Caco-2 (cell line): ENCODE results near the gene SRGAP3. TPM values are rescaled to one million over a fixed set of nuclear protein-coding genes. Genes with fewer than 3 reads are reported as not detected.

ENCODE experiments used
- BruUV-seq: library from RNA; stranded (reverse); fragments of 400-500 nt; replicated peaks from 2 replicates; lab custom pipeline; 2021; lab: Mats Ljungman, UMichigan
- CTCF ChIA-PET: fragments of 300-600 bp; sonication (Branson Sonifier 250); formaldehyde crosslinking; loops from one replicate; lab custom pipeline; 2022; ENCODE audit warnings: antibody characterized with exemption; lab: Charles Lee
- POLR2A ChIA-PET: fragments of 300-600 bp; sonication (Branson Sonifier 250); formaldehyde crosslinking; loops from one replicate; lab custom pipeline; 2022; ENCODE audit warnings: antibody characterized with exemption; lab: Charles Lee
- DNase-seq, 2 experiments: peaks; one replicate each; pipeline versions ENCODE4 v3.0.0 to v3.0.0-alpha.2; 2020 to 2022
- H3K27me3 ChIP-seq: replicated peaks from 2 replicates; pipeline ENCODE4 v1.6.0; 2011; ENCODE audit warnings: low read length; ENCODE audit not compliant: control insufficient read depth, insufficient read depth
- H3K36me3 ChIP-seq: 2 replicates; pipeline ENCODE4 v1.5.1; 2011; ENCODE audit warnings: low read length; ENCODE audit not compliant: control insufficient read depth, insufficient read depth
- H3K4me1 ChIP-seq: fragments of 250-450 bp; sonication (Bioruptor Pico); 2 replicates; pipeline ENCODE4 v1.5.1; 2020; ENCODE audit warnings: mild to moderate bottlenecking
- H3K4me3 ChIP-seq: 2 replicates; pipeline ENCODE4 v1.5.1; 2011; ENCODE audit warnings: low read depth, mild to moderate bottlenecking, control low read depth, low read length
- H3K9me3 ChIP-seq: fragments of 250-450 bp; sonication (Bioruptor Pico); 2 replicates; pipeline ENCODE4 v1.5.1; 2020; ENCODE audit warnings: mild to moderate bottlenecking, moderate library complexity
- H3K27ac Mint-ChIP-seq: one replicate; pipeline ENCODE4 v1.8.0; 2022; ENCODE audit warnings: mixed read lengths; ENCODE audit not compliant: unreplicated experiment
- H3K27me3 Mint-ChIP-seq: one replicate; pipeline ENCODE4 v1.8.0; 2022; ENCODE audit warnings: mixed read lengths; ENCODE audit not compliant: insufficient read depth, unreplicated experiment
- H3K36me3 Mint-ChIP-seq: one replicate; pipeline ENCODE4 v1.8.0; 2022; ENCODE audit warnings: mild to moderate bottlenecking, mixed read lengths; ENCODE audit not compliant: insufficient read depth, unreplicated experiment
- H3K4me1 Mint-ChIP-seq: one replicate; pipeline ENCODE4 v1.8.0; 2022; ENCODE audit warnings: low read depth, mixed read lengths; ENCODE audit not compliant: unreplicated experiment
- H3K4me3 Mint-ChIP-seq: one replicate; pipeline ENCODE4 v1.8.0; 2022; ENCODE audit warnings: mild to moderate bottlenecking, moderate library complexity, mixed read lengths; ENCODE audit not compliant: unreplicated experiment
- H3K9me3 Mint-ChIP-seq: one replicate; pipeline ENCODE4 v1.8.0; 2022; ENCODE audit warnings: mixed read lengths; ENCODE audit not compliant: unreplicated experiment
- intact Hi-C: fragments of 100-400 bp; cut with micrococcal nuclease; formaldehyde crosslinking; loops from one replicate; pipeline ENCODE4 v1.10.0; 2022; ENCODE audit not compliant: unreplicated experiment
- total RNA-seq: library from RNA; stranded (reverse); gene quantifications from 2 replicates; pipeline ENCODE4 v1.2.3, GENCODE V29; 2022
- TF ChIP-seq, protein P1 (sequence below), 2 experiments: fragments of 200-600 bp in 1 of 2; IDR thresholded peaks; 1 replicate in 1 of 2; 2 replicates in 1 of 2; pipeline versions ENCODE4 v1.5.1 to v1.8.0; 2011 to 2022; ENCODE audit warnings: antibody characterized with exemption in 1 of 2, control low read depth in 1 of 2, inconsistent platforms in 1 of 2, low read depth in 1 of 2, low read length in 1 of 2, mild to moderate bottlenecking in 1 of 2, moderate library complexity in 1 of 2; ENCODE audit not compliant: insufficient read depth in 1 of 2, severe bottlenecking in 1 of 2, unreplicated experiment in 1 of 2

The SRGAP3 gene
- total RNA-seq, 1 experiment from 2014 or later = 1.3 TPM

DNA sequence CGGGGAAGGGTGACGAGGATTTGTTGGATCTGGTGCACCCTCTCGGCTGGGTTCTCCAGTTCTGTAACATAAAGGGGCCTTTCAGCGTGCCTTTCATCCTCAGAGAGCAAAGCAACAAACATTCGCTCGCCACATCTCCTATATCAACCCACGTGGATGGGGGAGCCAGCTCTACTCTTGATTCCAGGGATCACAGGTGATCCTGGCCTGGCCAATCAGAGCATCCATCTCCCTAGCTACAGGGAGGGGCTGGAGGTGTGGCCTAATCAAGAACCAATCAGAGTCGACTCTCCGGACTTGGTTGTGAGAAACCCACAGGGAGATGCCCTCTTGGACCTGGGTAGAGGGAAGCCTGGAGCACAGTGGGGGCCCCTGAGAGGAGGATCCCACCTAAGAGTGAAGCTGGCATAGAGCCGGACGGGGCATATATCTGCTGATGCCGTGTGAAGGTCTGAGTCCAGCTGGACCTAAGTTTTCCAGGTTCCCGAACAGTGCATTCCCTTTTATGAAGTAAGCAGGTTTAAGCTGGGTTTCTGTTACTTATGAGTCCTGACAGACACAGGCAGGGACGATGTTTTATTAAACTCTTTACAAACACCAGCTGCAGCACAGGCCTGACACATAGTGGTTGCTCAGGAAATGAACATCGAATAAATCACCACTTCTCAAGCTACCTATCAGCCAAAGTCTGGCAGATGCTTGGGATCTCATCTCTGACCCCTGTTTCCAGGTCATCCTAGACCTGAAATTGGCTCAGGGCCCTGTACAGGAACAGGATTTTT lies 235.5 kb downstream of the SRGAP3 start:
- ChIA-PET POLR2A (no interaction called here), CTCF (interaction anchor here (0.8 to 1.8 kb wide), 8 partner anchors 13 to 289 kb away, joined by 3 to 19 read pairs (median 3); partner anchors contain the start of gene OXTR)
- Mint-ChIP-seq H3K9me3 (no peaks in the 10 kb centered on the region), H3K4me3 (no peak overlapping the region), H3K27me3 (peaks cover 16% of the 10 kb centered on the region), H3K27ac (no peak overlapping the region), H3K36me3 (no peaks in the 10 kb centered on the region), H3K4me1 (no peaks in the 10 kb centered on the region)
- Histone ChIP-seq H3K4me3 (no peak overlapping the region), H3K9me3 (no peaks in the 10 kb centered on the region), H3K36me3 (no peaks in the 10 kb centered on the region), H3K4me1 (no peaks in the 10 kb centered on the region), H3K27me3 (no peaks in the 10 kb centered on the region)
- TF ChIP-seq, protein P1, sequence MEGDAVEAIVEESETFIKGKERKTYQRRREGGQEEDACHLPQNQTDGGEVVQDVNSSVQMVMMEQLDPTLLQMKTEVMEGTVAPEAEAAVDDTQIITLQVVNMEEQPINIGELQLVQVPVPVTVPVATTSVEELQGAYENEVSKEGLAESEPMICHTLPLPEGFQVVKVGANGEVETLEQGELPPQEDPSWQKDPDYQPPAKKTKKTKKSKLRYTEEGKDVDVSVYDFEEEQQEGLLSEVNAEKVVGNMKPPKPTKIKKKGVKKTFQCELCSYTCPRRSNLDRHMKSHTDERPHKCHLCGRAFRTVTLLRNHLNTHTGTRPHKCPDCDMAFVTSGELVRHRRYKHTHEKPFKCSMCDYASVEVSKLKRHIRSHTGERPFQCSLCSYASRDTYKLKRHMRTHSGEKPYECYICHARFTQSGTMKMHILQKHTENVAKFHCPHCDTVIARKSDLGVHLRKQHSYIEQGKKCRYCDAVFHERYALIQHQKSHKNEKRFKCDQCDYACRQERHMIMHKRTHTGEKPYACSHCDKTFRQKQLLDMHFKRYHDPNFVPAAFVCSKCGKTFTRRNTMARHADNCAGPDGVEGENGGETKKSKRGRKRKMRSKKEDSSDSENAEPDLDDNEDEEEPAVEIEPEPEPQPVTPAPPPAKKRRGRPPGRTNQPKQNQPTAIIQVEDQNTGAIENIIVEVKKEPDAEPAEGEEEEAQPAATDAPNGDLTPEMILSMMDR (IDR thresholded peaks at IDR 0.05; ENCODE audit: insufficient read depth in 1 of 2, low read depth in 1 of 2, low read length in 1 of 2, severe bottlenecking in 1 of 2, unreplicated experiment in 1 of 2) = peak in 1 of 2 experiments; percentile 26
- no peak for DNase-seq
- no TSS peak for BruUV-seq
- intact Hi-C loops = loop anchor here (1.0 kb wide), 1 partner anchor 17 kb away; no protein-coding TSS in a partner anchor

DNA sequence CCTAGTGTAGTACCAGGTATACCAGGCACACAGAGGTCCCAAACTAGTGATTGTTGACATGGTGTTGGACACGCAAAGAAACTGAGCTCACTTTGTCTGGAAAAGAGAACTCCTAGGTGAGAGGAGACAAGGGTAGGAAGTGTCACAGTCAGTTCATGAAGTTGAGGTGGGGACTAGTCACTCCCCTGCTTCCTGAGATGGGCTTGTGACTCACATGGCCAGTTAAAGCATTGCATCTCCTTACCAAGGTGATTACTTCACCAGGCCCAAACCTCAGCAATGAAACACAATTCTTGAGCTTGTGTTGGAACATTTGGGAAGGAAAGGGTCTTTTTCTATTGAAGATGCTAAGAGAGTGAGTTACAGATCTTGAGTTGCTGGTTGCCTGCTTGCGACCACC lies 236.9 kb downstream of the SRGAP3 start:
- Histone ChIP-seq H3K9me3 (no peaks in the 10 kb centered on the region), H3K4me3 (no peak overlapping the region), H3K27me3 (no peaks in the 10 kb centered on the region), H3K36me3 (no peaks in the 10 kb centered on the region), H3K4me1 (peaks cover 7% of the 10 kb centered on the region)
- ChIA-PET CTCF (interaction anchor here (1.4 to 1.9 kb wide), 2 partner anchors 16 to 25 kb away, joined by 5 to 6 read pairs; no protein-coding TSS in a partner anchor), POLR2A (no interaction called here)
- H3K9me3 Mint-ChIP-seq = no peaks in the 10 kb centered on the region
- no peaks in the 10 kb centered on the region for H3K4me1 Mint-ChIP-seq
- H3K36me3 Mint-ChIP-seq = no peaks in the 10 kb centered on the region
- H3K27me3 Mint-ChIP-seq = peaks cover 13% of the 10 kb centered on the region
- TF ChIP-seq, protein P1 (IDR thresholded peaks at IDR 0.05; ENCODE audit: insufficient read depth in 1 of 2, low read depth in 1 of 2, low read length in 1 of 2, severe bottlenecking in 1 of 2, unreplicated experiment in 1 of 2) = no peak
- BruUV-seq = no TSS peak
- H3K27ac Mint-ChIP-seq = no peak overlapping the region
- no peak for DNase-seq
- intact Hi-C loops = no loop called here
- no peak overlapping the region for H3K4me3 Mint-ChIP-seq

DNA sequence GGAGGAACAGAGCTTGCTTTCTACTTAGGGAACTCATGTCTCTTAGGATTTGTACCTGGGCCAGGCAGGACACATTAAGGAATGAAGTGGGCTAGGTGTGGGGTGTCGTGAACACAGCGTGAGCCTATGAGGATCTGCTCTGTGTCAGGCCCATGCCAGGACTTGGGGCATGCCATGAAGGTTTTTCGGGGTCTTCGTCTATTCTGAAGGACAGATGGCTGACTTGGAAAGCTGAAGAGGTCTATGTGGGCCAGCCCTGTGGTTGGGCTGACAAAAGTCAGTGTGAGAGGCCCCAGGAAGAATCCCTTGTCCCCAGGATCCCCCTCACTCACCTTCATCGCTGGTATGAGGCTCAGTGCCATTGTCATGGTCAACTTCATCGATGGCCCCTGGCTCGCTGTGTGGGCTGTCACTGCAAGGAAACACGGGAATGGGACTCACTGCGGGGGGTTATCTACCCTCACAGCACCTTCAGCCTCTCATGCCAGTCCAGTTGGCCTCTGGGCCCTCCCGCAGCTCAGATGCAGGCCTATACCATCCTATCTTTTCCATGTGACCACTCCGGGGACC lies 239.4 kb downstream of the SRGAP3 start:
- H3K36me3 Mint-ChIP-seq = no peaks in the 10 kb centered on the region
- Histone ChIP-seq H3K4me3 (no peak overlapping the region), H3K4me1 (peaks cover 14% of the 10 kb centered on the region), H3K27me3 (no peaks in the 10 kb centered on the region), H3K9me3 (no peaks in the 10 kb centered on the region), H3K36me3 (no peaks in the 10 kb centered on the region)
- ChIA-PET POLR2A (no interaction called here), CTCF (interaction anchor here (0.5 kb wide), 1 partner anchor 56 kb away, joined by 3 read pairs; no protein-coding TSS in a partner anchor)
- no peak overlapping the region for H3K4me3 Mint-ChIP-seq
- H3K9me3 Mint-ChIP-seq = no peaks in the 10 kb centered on the region
- H3K27me3 Mint-ChIP-seq = peaks cover under 1% of the 10 kb centered on the region
- TF ChIP-seq, protein P1 (IDR thresholded peaks at IDR 0.05; ENCODE audit: insufficient read depth in 1 of 2, low read depth in 1 of 2, low read length in 1 of 2, severe bottlenecking in 1 of 2, unreplicated experiment in 1 of 2) = no peak
- intact Hi-C loops = no loop called here
- DNase-seq = no peak
- H3K27ac Mint-ChIP-seq = no peak overlapping the region
- no peaks in the 10 kb centered on the region for H3K4me1 Mint-ChIP-seq
- no TSS peak for BruUV-seq
